ENCODE data around the gene NALCN.

- TF ChIP-seq CTCF (IDR thresholded peaks at IDR 0.05) (no peak), POLR2A (IDR thresholded peaks at IDR 0.05) (no peak)
These were observed 333.9 kb downstream of the NALCN start for GRCh38 chr13:101082441-101082840.
